SK-N-SH (cell line): ENCODE measurements around the gene TRRAP. TPM values are rescaled to one million over a fixed set of nuclear protein-coding genes. Genes with fewer than 3 reads are reported as not detected.

Experiments
- CTCF ChIA-PET: fragments of 300-600, 350-600 bp; formaldehyde crosslinking; extraction: SDS; loops from one replicate; lab custom pipeline; 2021; lab: Yijun Ruan, JAX
- POLR2A ChIA-PET: fragments of 350-600 bp; sonication (Branson Sonifier 250); formaldehyde crosslinking; extraction: SDS; loops from one replicate; lab custom pipeline; 2020; ENCODE audit warnings: antibody characterized with exemption, inconsistent platforms; lab: Yijun Ruan, JAX
- DNase-seq: peaks from one replicate; pipeline ENCODE4 v3.0.0; 2012
- H2AFZ ChIP-seq: fragments of 200-600 bp; sonication (generic); 2 replicates; pipeline ENCODE4 v1.8.1; 2016; ENCODE audit warnings: antibody characterized with exemption, mild to moderate bottlenecking, low read depth
- H3F3A ChIP-seq: fragments of 200-600 bp; sonication (generic); replicated peaks from 2 replicates; pipeline ENCODE3; 2016; ENCODE audit warnings: antibody characterized with exemption, mild to moderate bottlenecking; ENCODE audit not compliant: insufficient read depth
- H3K27ac ChIP-seq, 2 experiments: fragments of 200-500 bp in 1 of 2; fragments of 200-600 bp in 1 of 2; sonication (Bioruptor generic) in 1 of 2; sonication (generic), shearing (Covaris generic) in 1 of 2; 2 replicates each; pipeline versions ENCODE4 v1.5.1 to v1.6.1; 2014 to 2016; ENCODE audit warnings: low read depth in 2 of 2, inconsistent platforms in 1 of 2, low read length in 1 of 2, mild to moderate bottlenecking in 1 of 2, mixed read lengths in 1 of 2
- H3K27me3 ChIP-seq: fragments of 200-600 bp; sonication (generic), shearing (Covaris generic); 2 replicates; pipeline ENCODE4 v1.6.1; 2016; ENCODE audit warnings: mixed run types; ENCODE audit not compliant: insufficient read depth
- H3K36me3 ChIP-seq, 2 experiments: fragments of 200-500 bp in 1 of 2; fragments of 200-600 bp in 1 of 2; sonication (Bioruptor generic) in 1 of 2; sonication (generic) in 1 of 2; replicated peaks in 1 of 2; 2 replicates each; pipeline versions ENCODE3 to v1.5.1; 2014 to 2016; ENCODE audit warnings: low read length in 1 of 2, mild to moderate bottlenecking in 1 of 2; ENCODE audit not compliant: insufficient read depth in 2 of 2, control insufficient read depth in 1 of 2
- H3K4me1 ChIP-seq, 2 experiments: fragments of 200-500 bp in 1 of 2; fragments of 200-600 bp in 1 of 2; sonication (Bioruptor generic) in 1 of 2; sonication (generic), shearing (Covaris generic) in 1 of 2; 2 replicates each; pipeline versions ENCODE4 v1.5.1 to v1.6.1; 2014 to 2016; ENCODE audit warnings: low read depth in 1 of 2, low read length in 1 of 2, mixed run types in 1 of 2; ENCODE audit not compliant: insufficient read depth in 2 of 2, control insufficient read depth in 1 of 2
- H3K4me2 ChIP-seq: fragments of 200-600 bp; sonication (generic), shearing (Covaris generic); 2 replicates; pipeline ENCODE4 v1.6.1; 2017; ENCODE audit warnings: mixed run types
- H3K4me3 ChIP-seq, 2 experiments: fragments of 200-500 bp in 1 of 2; fragments of 200-600 bp in 1 of 2; sonication (Bioruptor generic) in 1 of 2; sonication (generic), shearing (Covaris generic) in 1 of 2; 2 replicates each; pipeline versions ENCODE4 v1.5.1 to v1.8.1; 2014 to 2016; ENCODE audit warnings: low read depth in 2 of 2, inconsistent platforms in 1 of 2, low read length in 1 of 2, mild to moderate bottlenecking in 1 of 2, mixed read lengths in 1 of 2, moderate library complexity in 1 of 2
- H3K79me2 ChIP-seq: fragments of 200-600 bp; sonication (generic); 2 replicates; pipeline ENCODE4 v1.8.1; 2017; ENCODE audit warnings: mild to moderate bottlenecking; ENCODE audit not compliant: insufficient read depth
- H3K9ac ChIP-seq: fragments of 200-600 bp; sonication (generic); 2 replicates; pipeline ENCODE4 v1.6.1; 2017; ENCODE audit warnings: mixed run types
- H3K9me2 ChIP-seq: fragments of 200-600 bp; sonication (generic); 2 replicates; pipeline ENCODE4 v1.6.1; 2017; ENCODE audit warnings: mixed run types
- H3K9me3 ChIP-seq: fragments of 200-600 bp; sonication (generic); 2 replicates; pipeline ENCODE4 v1.6.1; 2017; ENCODE audit warnings: mixed run types, mild to moderate bottlenecking, moderate library complexity
- H4K20me1 ChIP-seq: fragments of 200-600 bp; sonication (generic); 2 replicates; pipeline ENCODE4 v1.6.1; 2017; ENCODE audit warnings: mild to moderate bottlenecking, mixed run types; ENCODE audit not compliant: insufficient read depth
- CHD2 ChIP-seq: fragments of 150-350 bp; IDR thresholded peaks from 2 replicates; pipeline ENCODE4 v1.6.1; 2018; ENCODE audit warnings: low read length; ENCODE audit not compliant: partially characterized antibody
- CTCF ChIP-seq: fragments of 200-600 bp; sonication (generic); IDR thresholded peaks from 2 replicates; pipeline ENCODE4 v1.6.1; 2017; ENCODE audit warnings: antibody characterized with exemption, mild to moderate bottlenecking, moderate library complexity
- FOSL2 ChIP-seq: IDR thresholded peaks from 2 replicates; pipeline ENCODE4 v1.4.0; 2012; ENCODE audit warnings: low read depth, mild to moderate bottlenecking, moderate library complexity, borderline replicate concordance
- FOXM1 ChIP-seq: IDR thresholded peaks from 2 replicates; pipeline ENCODE4 v1.4.0; 2012; ENCODE audit warnings: low read depth, mild to moderate bottlenecking
- GATA2 ChIP-seq: sonication (generic); formaldehyde crosslinking; IDR thresholded peaks from 2 replicates; pipeline ENCODE4 v1.5.0; 2020; ENCODE audit warnings: mild to moderate bottlenecking, missing genetic modification reagents
- JUND ChIP-seq: IDR thresholded peaks from 2 replicates; pipeline ENCODE4 v1.4.0; 2012
- MEF2A ChIP-seq: IDR thresholded peaks from 2 replicates; pipeline ENCODE4 v1.4.0; 2012; ENCODE audit warnings: low read depth, borderline replicate concordance
- NRF1 ChIP-seq: IDR thresholded peaks from 2 replicates; pipeline ENCODE4 v1.6.1; 2012; ENCODE audit warnings: low read depth, mild to moderate bottlenecking, low read length
- RAD21 ChIP-seq: IDR thresholded peaks from 2 replicates; pipeline ENCODE4 v1.6.1; 2012; ENCODE audit warnings: mild to moderate bottlenecking, low read length
- TAF1 ChIP-seq: IDR thresholded peaks from 2 replicates; pipeline ENCODE4 v1.6.1; 2012; ENCODE audit warnings: low read depth, mild to moderate bottlenecking, low read length, moderate library complexity, borderline replicate concordance
- TCF12 ChIP-seq: IDR thresholded peaks from 2 replicates; pipeline ENCODE4 v1.4.0; 2012
- WGBS: methylation state at CpG from one replicate; pipeline ENCODE4 v1.1.6; 2017; ENCODE audit warnings: low lambda C conversion rate; 5-methylcytosine and 5-hydroxymethylcytosine counted together
- polyA plus RNA-seq, 3 experiments: library from polyadenylated mRNA; depleted of rRNA; stranded (reverse); fragments of >200 nt; gene quantifications; 2 replicates each; pipeline ENCODE4 v1.2.3, GENCODE V29; 2012
- TF ChIP-seq, protein P1 (sequence below): IDR thresholded peaks from 2 replicates; pipeline ENCODE4 v1.6.1; 2012; ENCODE audit warnings: mild to moderate bottlenecking, low read depth, low read length, moderate library complexity
- TF ChIP-seq, protein P2 (sequence below): IDR thresholded peaks from 2 replicates; pipeline ENCODE4; 2012

Gene TRRAP
- polyA plus RNA-seq, 1 of the 3 experiments (the other 2 are of a cell fraction): 24.9 TPM

DNA sequence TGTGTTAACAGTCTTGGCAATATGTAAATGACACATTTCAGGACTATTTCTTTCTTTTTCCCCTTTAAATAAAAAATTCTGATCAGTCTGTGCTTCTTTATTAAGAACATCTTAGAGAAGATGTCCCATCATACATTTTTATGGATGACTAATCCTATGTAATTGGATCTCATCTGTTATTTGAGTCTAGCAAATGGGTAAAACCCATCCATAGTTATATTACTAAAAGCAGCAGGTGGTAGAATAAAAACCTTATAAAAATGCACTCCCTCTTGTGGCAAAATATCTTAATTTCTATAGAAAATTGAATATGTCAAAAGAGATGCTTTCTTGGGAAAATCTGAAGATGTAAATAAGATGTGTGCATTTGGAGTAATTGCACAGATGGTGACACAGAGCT, 35.3 kb downstream of the TRRAP start:
- Histone ChIP-seq H3K79me2 (peaks cover 14% of the 10 kb centered on the region; the same call in 1 of the 2 replicates), H3K4me3 (no peak overlapping the region), H3F3A (peaks cover 28% of the 10 kb centered on the region), H3K9ac (no peak overlapping the region), H3K9me3 (no peaks in the 10 kb centered on the region), H3K36me3 (peaks cover 64 to 94% of the 10 kb centered on the region in 2 experiments), H3K9me2 (no peaks in the 10 kb centered on the region), H3K4me2 (no peak overlapping the region; the same call in 1 of the 2 replicates), H3K4me1 (peaks cover 0 to 7% of the 10 kb centered on the region in 2 experiments; a peak in 1 of 4 replicates), H2AFZ (no peak overlapping the region), H4K20me1 (peaks cover 11% of the 10 kb centered on the region), H3K27me3 (no peaks in the 10 kb centered on the region), H3K27ac (peak overlapping the region in 1 of 2 experiments; percentile 39; a peak in 1 of 4 replicates)
- CTCF ChIA-PET: interaction anchor here (0.8 to 1.6 kb wide), 4 partner anchors 11 to 492 kb away, joined by 3 to 6 read pairs (median 3); partner anchors contain the start of gene TRRAP
- TF ChIP-seq FOSL2 (peak; percentile 65; the same call in 1 of the 2 replicates), JUND (peak; percentile 43; the same call in 1 of the 2 replicates), NRF1 (no peak), CTCF (peak; percentile 53), FOXM1 (no peak), TCF12 (peak; percentile 52; the same call in 1 of the 2 replicates), GATA2 (CRISPR knock-in tag) (no peak)
- TF ChIP-seq, protein P1, sequence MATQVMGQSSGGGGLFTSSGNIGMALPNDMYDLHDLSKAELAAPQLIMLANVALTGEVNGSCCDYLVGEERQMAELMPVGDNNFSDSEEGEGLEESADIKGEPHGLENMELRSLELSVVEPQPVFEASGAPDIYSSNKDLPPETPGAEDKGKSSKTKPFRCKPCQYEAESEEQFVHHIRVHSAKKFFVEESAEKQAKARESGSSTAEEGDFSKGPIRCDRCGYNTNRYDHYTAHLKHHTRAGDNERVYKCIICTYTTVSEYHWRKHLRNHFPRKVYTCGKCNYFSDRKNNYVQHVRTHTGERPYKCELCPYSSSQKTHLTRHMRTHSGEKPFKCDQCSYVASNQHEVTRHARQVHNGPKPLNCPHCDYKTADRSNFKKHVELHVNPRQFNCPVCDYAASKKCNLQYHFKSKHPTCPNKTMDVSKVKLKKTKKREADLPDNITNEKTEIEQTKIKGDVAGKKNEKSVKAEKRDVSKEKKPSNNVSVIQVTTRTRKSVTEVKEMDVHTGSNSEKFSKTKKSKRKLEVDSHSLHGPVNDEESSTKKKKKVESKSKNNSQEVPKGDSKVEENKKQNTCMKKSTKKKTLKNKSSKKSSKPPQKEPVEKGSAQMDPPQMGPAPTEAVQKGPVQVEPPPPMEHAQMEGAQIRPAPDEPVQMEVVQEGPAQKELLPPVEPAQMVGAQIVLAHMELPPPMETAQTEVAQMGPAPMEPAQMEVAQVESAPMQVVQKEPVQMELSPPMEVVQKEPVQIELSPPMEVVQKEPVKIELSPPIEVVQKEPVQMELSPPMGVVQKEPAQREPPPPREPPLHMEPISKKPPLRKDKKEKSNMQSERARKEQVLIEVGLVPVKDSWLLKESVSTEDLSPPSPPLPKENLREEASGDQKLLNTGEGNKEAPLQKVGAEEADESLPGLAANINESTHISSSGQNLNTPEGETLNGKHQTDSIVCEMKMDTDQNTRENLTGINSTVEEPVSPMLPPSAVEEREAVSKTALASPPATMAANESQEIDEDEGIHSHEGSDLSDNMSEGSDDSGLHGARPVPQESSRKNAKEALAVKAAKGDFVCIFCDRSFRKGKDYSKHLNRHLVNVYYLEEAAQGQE: no peak
- TF ChIP-seq, all 33 proteins: peak for 4
- no peak for DNase-seq
- POLR2A ChIA-PET: no interaction called here

DNA sequence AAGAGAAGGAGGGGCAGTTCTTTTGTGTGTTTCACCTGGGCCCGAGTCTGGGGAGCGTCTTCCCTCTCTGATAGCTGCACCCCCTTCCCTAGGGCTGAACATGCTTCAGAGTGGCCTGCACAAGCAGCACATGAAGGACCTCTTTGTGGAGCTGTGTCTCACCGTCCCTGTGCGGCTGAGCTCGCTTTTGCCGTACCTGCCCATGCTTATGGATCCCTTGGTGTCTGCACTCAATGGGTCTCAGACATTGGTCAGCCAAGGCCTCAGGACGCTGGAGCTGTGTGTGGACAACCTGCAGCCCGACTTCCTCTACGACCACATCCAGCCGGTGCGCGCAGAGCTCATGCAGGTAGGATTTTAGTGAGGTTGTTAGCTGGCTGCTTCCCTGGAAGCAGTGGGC, 39.0 kb downstream of the TRRAP start:
- no peak overlapping the region for H2AFZ ChIP-seq
- H4K20me1 ChIP-seq: peaks cover 11% of the 10 kb centered on the region
- peaks cover 14% of the 10 kb centered on the region; the same call in 1 of the 2 replicates for H3K79me2 ChIP-seq
- H3K4me3 ChIP-seq: no peak overlapping the region
- TF ChIP-seq, protein P2, sequence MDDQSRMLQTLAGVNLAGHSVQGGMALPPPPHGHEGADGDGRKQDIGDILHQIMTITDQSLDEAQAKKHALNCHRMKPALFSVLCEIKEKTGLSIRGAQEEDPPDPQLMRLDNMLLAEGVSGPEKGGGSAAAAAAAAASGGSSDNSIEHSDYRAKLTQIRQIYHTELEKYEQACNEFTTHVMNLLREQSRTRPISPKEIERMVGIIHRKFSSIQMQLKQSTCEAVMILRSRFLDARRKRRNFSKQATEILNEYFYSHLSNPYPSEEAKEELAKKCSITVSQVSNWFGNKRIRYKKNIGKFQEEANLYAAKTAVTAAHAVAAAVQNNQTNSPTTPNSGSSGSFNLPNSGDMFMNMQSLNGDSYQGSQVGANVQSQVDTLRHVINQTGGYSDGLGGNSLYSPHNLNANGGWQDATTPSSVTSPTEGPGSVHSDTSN: no peak
- TF ChIP-seq JUND: no peak
- TF ChIP-seq MEF2A: no peak
- TF ChIP-seq TAF1: no peak
- TF ChIP-seq CHD2: no peak
- TF ChIP-seq RAD21: no peak
- TF ChIP-seq, all 33 proteins: peak for 0
- ChIA-PET CTCF (interaction anchor here (1.2 to 1.4 kb wide), 2 partner anchors 14 to 123 kb away, joined by 4 read pairs; no protein-coding TSS in a partner anchor), POLR2A (no interaction called here)
- no peaks in the 10 kb centered on the region for H3K9me3 ChIP-seq
- no peak for DNase-seq
- 98% methylated on average over 9 of the region's 12 CpGs for WGBS
- no peaks in the 10 kb centered on the region for H3K9me2 ChIP-seq
- H3K4me2 ChIP-seq: no peak overlapping the region
- no peaks in the 10 kb centered on the region for H3K27me3 ChIP-seq
- no peak overlapping the region for H3K9ac ChIP-seq
- no peak overlapping the region for H3K27ac ChIP-seq
- H3K36me3 ChIP-seq: peaks cover 49 to 94% of the 10 kb centered on the region in 2 experiments
- peaks cover 21% of the 10 kb centered on the region for H3F3A ChIP-seq
- peaks cover 0 to 7% of the 10 kb centered on the region in 2 experiments; a peak in 1 of 4 replicates for H3K4me1 ChIP-seq
